Measurements from ENCODE around the gene SYNRG.
A peak's percentile ranks its signal among the peaks of the same experiment; 100 is the strongest.

The SYNRG gene

DNA sequence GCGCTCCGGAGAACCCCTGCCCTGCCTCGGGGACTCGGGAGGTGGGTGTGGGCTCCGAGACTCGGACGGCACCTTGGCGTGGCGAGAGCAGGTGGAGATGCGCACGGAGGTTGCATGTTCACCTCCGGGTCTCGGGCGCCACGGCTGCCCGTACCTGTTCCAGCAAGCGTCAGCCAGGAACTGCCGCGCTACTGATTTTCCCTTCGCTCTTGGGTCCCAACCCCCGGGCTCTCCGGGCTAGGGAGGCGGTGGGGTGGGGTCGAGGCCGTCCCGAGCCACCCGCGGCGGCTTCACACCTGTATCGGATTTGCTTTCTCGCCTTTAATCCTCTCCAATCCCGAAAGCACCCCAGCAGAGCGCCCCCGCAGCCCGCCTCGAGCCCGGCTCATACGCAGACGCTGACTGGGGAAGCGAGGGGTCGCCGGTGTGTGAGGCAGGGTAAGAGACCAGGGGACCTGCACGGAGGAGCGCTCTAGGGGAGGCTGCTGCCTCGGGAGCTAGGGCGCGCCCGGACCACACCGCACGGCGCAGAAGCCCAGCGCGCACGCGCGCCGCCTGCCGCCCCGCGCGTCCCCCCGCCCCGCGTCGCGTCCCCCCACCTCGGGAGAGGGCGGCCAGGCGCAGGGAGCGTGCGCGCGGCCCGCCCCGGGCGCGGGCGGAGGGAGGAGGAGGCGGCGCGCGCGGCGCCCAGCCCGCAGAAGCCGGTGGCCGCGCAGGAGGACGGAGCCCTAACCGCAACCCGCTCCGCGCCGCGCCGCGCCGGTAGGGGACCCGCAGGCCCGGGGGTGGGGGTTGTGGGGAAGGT lies 119.8 kb downstream of the SYNRG start, which contains the start of gene DUSP14:
DUSP14 (plus strand) TSS at position 695 of the 805 bp plus-strand sequence. CDS start 22,382 bp downstream, outside the sequence.
- no peaks in the 10 kb centered on the region for H3K36me3 ChIP-seq (ENCODE audit: insufficient read depth, low read length)
- H3K27ac ChIP-seq, result peak within 1 kb of the TSS; percentile 97
- TF ChIP-seq EZH2 (IDR thresholded peaks at IDR 0.05) (no peak), POLR2AphosphoS5 (IDR thresholded peaks at IDR 0.05; ENCODE audit: borderline replicate concordance, low read depth, low read length) (peak; percentile 83)
- H3K9ac ChIP-seq (ENCODE audit: insufficient read length), result peak within 1 kb of the TSS; percentile 88
- no peaks in the 10 kb centered on the region for H3K9me3 ChIP-seq (ENCODE audit: low read depth, low read length)
- no peak for DNase-seq (ENCODE audit: low read depth, low spot score)
- peak within 1 kb of the TSS; percentile 95 for H3K4me3 ChIP-seq

DNA sequence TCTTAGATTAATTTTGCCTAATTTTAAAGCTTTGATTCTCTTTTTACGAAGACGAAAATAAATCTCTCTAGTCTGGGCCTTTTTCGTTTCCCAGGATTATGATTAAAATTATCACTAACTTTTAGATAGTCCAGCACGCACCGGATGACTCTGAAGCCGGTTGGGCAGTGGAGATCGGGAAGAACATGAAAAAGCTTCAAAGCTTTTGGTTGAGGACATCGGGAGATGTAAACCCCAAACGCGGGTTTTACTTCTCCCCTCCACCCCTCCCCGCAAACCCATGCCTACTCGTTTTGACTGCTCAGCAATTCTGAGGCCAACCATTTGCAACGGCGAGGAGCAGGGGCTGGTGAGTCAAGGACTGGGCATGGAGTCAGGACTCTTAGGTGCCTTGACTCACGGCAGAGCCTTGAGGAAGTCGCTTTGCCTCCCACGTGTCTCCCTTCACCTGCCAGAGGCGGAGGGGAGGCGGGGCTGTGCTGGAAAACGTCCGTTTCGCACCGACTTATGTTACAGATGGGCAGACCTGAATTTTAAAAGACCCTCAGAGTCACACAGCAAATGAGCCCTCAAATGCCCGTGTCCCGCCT lies 120.5 kb downstream of the SYNRG start:
- Histone ChIP-seq H3K9ac (ENCODE audit: insufficient read length) (peak overlapping the region; percentile 88), H3K27ac (peak overlapping the region; percentile 97), H3K4me3 (peak overlapping the region; percentile 95), H3K36me3 (ENCODE audit: insufficient read depth, low read length) (no peaks in the 10 kb centered on the region), H3K9me3 (ENCODE audit: low read depth, low read length) (no peaks in the 10 kb centered on the region)
- TF ChIP-seq POLR2AphosphoS5 (IDR thresholded peaks at IDR 0.05; ENCODE audit: borderline replicate concordance, low read depth, low read length) (peak; percentile 40; the same call in 1 of the 2 replicates), EZH2 (IDR thresholded peaks at IDR 0.05) (no peak)
- no peak for DNase-seq (ENCODE audit: low read depth, low spot score)

DNA sequence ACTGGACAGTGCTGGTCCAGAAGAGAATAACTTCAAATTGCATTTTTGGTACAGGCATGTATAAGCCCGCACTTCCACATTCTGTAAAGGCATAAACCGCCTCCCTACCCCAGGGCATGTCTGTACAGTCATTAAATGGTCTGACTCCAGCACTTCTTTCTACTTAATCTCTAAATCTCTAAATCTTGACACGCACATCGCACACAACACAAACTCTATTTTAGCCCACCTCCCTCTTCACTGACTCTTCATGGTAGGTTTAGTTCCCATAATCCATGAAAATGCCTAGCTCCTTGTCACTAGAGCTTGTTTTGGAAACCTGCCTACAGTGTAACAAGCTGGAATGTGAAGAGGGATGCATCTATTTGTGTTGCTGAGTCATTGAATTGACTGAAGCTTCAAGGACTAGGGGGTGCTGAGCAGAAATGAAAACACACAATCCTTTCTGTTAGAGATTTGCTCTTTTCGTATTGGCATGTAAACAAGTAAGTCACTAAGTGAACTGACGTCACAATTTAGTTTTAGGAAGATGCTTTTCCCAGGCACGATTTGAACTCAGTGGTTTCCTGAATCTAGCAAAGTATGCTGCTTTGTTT lies 121.1 kb downstream of the SYNRG start:
- Histone ChIP-seq H3K9me3 (ENCODE audit: low read depth, low read length) (no peaks in the 10 kb centered on the region), H3K36me3 (ENCODE audit: insufficient read depth, low read length) (no peaks in the 10 kb centered on the region), H3K9ac (ENCODE audit: insufficient read length) (peak overlapping the region; percentile 88), H3K4me3 (peak overlapping the region; percentile 95), H3K27ac (peak overlapping the region; percentile 97)
- DNase-seq (ENCODE audit: low read depth, low spot score), result peak; percentile 69
- TF ChIP-seq FOXP2 (optimal IDR thresholded peaks at IDR 0.05; ENCODE audit: control extremely low read depth, extremely low read length, insufficient read depth) (peak; percentile 80), EZH2 (IDR thresholded peaks at IDR 0.05) (no peak), POLR2AphosphoS5 (IDR thresholded peaks at IDR 0.05; ENCODE audit: borderline replicate concordance, low read depth, low read length) (no peak)

GRCh38 chr17:37485938-37486570 lies 123.2 kb downstream of the SYNRG start:
- no peak for DNase-seq (ENCODE audit: low read depth, low spot score)
- peak overlapping the region; percentile 60; the same call in 1 of the 2 replicates for H3K27ac ChIP-seq
- H3K36me3 ChIP-seq (ENCODE audit: insufficient read depth, low read length), result no peaks in the 10 kb centered on the region
- no peak overlapping the region for H3K9ac ChIP-seq (ENCODE audit: insufficient read length)
- H3K9me3 ChIP-seq (ENCODE audit: low read depth, low read length), result no peaks in the 10 kb centered on the region
- TF ChIP-seq POLR2AphosphoS5 (IDR thresholded peaks at IDR 0.05; ENCODE audit: borderline replicate concordance, low read depth, low read length) (no peak), EZH2 (IDR thresholded peaks at IDR 0.05) (no peak), FOXP2 (optimal IDR thresholded peaks at IDR 0.05; ENCODE audit: control extremely low read depth, extremely low read length, insufficient read depth) (no peak)
- H3K4me3 ChIP-seq, result no peak overlapping the region

DNA sequence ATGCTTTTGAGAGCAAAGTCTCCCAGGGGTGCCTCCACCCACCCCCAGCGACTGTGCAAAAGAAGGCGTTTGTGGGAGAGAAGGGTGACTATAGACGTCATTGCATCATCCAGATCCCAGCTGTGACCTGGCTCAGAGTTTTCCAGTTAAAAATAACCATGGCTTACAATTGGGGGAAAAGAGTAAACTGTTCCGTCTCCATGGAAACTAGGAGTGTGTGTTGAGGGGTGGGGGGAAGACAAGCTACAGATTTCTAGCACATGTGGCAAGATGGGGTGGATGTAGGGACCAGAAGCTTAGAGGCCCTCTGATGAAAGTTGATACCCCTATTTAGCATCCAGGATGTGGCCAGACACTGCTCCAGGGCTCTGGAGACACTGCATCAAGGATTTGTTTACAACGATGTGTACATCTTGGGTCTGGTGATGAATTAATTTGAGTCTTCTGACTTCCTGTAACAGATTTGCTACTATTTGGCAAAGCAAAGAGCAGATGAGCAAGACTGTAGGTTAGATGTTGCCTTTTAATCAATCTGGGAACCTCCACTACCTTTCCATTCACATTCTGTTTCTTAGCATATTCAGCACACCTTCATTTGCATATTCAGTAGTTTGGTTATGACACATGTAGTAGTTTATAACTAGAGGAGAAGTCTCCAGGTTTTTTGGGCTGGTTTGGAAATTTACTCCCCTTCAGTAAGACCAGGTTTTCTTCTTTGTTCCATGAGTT lies 125.7 kb downstream of the SYNRG start:
- H3K36me3 ChIP-seq (ENCODE audit: insufficient read depth, low read length), result peaks cover 18% of the 10 kb centered on the region
- TF ChIP-seq EZH2 (IDR thresholded peaks at IDR 0.05) (no peak), POLR2AphosphoS5 (IDR thresholded peaks at IDR 0.05; ENCODE audit: borderline replicate concordance, low read depth, low read length) (no peak), FOXP2 (optimal IDR thresholded peaks at IDR 0.05; ENCODE audit: control extremely low read depth, extremely low read length, insufficient read depth) (no peak)
- no peak for DNase-seq (ENCODE audit: low read depth, low spot score)
- no peaks in the 10 kb centered on the region for H3K9me3 ChIP-seq (ENCODE audit: low read depth, low read length)
- H3K4me3 ChIP-seq, result peak overlapping the region; percentile 4; the same call in 1 of the 2 replicates
- H3K27ac ChIP-seq, result peak overlapping the region; percentile 60
- H3K9ac ChIP-seq (ENCODE audit: insufficient read length), result no peak overlapping the region

- TF ChIP-seq EZH2 (IDR thresholded peaks at IDR 0.05) (no peak), POLR2AphosphoS5 (IDR thresholded peaks at IDR 0.05; ENCODE audit: borderline replicate concordance, low read depth, low read length) (no peak), FOXP2 (optimal IDR thresholded peaks at IDR 0.05; ENCODE audit: control extremely low read depth, extremely low read length, insufficient read depth) (no peak)
- H3K4me3 ChIP-seq, result no peak overlapping the region
- peak overlapping the region; percentile 26 for H3K27ac ChIP-seq
- DNase-seq (ENCODE audit: low read depth, low spot score), result no peak
- H3K9ac ChIP-seq (ENCODE audit: insufficient read length), result no peak overlapping the region
- H3K36me3 ChIP-seq (ENCODE audit: insufficient read depth, low read length), result peaks cover 42% of the 10 kb centered on the region
- H3K9me3 ChIP-seq (ENCODE audit: low read depth, low read length), result no peaks in the 10 kb centered on the region
Observed at GRCh38 chr17:37481001-37481665, 128.1 kb downstream of the SYNRG start.

DNA sequence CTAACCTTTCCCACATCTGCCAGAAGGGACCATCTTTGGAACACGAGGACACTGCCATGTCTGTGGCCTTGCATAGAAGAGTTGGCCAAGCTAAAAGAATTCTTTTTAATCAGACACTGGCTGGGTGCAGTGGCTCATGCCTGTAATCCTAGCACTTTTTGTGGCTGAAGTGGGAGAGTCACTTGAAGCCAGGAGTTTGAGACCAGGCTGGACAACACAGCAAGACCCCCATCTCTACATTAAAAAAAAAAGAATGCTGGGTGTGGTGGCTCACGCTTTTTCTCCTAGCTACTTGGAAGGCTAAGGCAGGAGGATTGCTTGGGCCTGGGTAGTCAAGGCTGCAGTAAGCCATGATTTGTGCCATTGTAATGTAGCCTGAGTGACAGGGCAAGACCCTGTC lies 128.8 kb downstream of the SYNRG start:
- TF ChIP-seq POLR2AphosphoS5 (IDR thresholded peaks at IDR 0.05; ENCODE audit: borderline replicate concordance, low read depth, low read length) (no peak), FOXP2 (optimal IDR thresholded peaks at IDR 0.05; ENCODE audit: control extremely low read depth, extremely low read length, insufficient read depth) (no peak), EZH2 (IDR thresholded peaks at IDR 0.05) (no peak)
- no peak for DNase-seq (ENCODE audit: low read depth, low spot score)
- no peaks in the 10 kb centered on the region for H3K9me3 ChIP-seq (ENCODE audit: low read depth, low read length)
- H3K4me3 ChIP-seq, result no peak overlapping the region
- no peak overlapping the region for H3K27ac ChIP-seq
- no peak overlapping the region for H3K9ac ChIP-seq (ENCODE audit: insufficient read length)
- H3K36me3 ChIP-seq (ENCODE audit: insufficient read depth, low read length), result peaks cover 49% of the 10 kb centered on the region

All from SK-N-MC (cell line).